ENCODE measurements around the gene PISD.
"Not testable (repeated sequence)": the region's sequence is repeated elsewhere in the genome, so short reads cannot be mapped to it uniquely, and the experiment has no call there.

PISD gene

DNA sequence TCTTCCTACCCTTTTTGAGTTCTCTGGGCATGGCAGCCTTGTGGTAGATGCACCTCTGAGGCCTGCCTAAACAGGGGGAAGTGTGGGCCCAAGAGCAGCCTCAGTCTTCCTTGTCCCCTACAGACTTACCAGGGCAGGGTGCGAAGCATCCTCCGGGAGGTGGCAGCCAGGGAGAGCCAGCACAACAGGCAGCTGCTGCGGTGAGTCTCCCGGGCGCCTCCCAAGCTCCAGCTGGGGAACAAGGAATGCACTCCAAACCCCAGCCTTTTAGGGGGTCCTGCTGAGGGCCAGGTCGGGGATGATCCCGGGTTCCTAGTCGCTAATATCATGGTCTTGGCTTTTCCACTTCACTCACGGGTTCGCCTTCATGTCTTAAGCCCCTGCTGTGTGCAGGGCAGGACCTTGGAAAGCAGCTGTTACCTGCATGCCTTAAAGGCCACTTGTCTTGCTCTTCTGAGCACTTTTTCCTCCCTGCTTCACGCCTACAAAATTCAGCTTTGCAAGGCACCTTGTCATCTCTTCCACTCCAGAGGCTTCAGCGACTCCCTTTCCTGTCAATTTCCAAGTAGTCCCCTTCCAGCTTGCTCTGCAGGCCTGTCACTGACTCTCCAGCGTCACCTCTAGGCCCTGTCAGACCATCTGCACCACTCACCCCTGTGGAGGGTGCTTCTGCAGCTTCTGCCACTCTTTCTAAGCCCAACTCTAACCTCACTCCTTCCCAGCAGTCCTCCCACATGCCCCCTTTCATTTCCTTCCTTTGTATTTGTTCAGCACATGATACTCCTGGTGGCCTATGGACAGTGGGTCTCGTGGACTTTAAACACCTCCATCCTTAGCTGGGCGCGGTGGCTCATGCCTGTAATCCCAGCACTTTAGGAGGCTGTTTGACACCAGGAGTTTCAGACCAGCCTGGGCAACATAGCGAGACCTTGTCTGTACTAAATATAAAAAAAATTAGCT lies 57.0 kb downstream of the PISD start:
- DNase-seq, result no peak

DNA sequence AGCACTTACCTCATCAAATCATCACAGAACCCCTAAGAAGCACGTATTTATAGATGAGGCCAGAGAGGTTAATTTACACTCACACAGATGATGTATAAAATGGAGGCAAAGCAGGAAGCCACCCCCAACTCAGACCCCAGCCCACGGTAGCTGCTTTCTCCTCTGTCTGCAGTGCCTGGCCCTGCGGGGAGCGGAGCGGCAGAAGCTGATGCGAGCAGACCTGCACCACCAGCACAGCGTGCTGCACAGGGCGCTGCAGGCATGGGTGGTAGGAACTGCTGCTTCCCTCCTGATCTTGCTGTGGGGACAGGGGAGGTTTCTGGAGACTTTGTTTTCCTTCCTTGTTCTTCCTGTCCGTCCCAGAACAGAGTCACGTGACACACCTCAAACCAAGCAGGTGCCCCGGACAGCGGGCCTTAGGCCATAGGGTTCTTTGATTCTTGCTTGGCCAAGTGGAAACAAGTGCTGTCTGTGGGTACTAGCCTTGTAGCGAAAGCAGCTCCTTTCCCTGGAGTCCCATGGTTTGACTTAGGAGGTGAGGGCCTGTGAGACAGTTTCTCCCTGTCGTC lies 57.8 kb downstream of the PISD start:
- DNase-seq, result no peak

DNA sequence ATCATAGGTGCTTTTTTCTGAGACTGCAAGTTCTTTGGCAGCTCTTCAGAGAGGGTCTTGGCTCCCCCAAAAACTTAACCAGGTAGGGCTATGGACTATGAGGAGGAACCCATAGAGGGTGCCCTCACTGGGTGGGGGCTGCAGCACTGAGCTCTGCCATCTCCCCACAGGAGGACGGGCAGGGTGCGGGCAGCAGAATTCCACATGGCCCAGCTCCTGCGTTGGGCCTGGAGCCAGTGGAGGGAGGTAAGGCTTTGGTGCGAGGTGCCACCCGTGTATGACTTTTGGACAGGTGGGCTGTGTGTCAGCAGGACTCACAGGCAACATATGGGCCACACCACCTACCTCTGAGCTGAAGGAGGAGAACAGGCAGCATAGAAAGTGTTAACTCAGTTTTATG lies 58.4 kb downstream of the PISD start:
- no peak for DNase-seq

DNA sequence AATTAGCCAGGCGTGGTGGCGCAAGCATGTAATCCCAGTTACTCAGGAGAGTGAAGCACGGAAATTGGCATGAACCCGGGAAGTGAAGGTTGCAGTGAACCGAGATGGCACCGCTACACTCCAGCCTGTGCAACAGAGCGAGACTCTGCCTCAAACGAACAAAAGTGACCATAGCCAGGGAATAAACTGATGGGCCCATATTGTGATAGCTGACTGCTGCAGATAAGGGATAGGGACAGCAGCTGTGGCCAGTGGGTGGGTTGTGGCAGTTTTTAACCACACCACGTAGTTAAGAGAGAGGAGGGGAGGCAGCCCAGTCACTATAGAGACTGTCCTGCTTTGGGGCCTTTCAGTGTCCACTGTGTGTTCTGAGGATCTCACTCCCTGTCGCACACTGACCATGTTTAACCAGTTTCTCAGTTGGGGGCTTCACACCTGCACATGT lies 58.9 kb downstream of the PISD start:
- no peak for DNase-seq

GRCh38 chr22:31602259-31602952 lies 59.6 kb downstream of the PISD start:
- no peak for DNase-seq

- no peak for DNase-seq
Measured at GRCh38 chr22:31595271-31595670, 66.7 kb downstream of the PISD start.

GRCh38 chr22:31590161-31590560 lies 71.9 kb downstream of the PISD start:
- DNase-seq, result not testable (repeated sequence)

DNA sequence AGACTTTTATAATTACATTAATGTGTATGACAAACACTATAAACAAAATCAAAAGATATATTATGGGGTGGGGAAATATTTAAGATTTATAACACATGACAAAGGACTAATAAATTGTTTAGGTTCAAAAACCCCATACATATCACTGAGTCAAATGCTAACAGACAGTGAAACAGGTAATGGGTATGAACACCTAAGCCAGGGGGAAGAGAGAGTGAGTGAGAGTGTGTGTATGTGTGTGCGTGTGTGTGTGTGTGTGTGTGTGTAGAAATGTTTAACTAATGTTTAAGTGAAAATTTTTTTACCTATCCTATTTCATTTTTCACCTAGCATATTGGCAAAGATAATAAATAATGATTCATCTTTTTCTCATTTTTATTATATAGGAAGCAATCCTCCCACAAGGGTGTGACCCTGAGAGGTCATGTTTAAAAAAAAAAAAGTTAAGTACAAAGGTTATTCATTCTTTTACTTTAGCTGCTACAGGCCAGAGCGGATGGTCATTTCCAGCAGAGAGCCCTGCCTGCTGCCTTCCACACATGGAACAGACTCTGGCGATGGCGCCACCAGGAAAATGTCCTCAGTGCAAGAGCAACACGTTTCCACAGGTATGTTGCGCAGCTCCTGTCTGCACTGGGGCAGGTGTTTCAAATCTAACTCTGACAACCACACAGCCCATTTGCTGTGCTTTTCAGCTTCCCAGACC lies 72.9 kb downstream of the PISD start:
- DNase-seq, result no peak

DNA sequence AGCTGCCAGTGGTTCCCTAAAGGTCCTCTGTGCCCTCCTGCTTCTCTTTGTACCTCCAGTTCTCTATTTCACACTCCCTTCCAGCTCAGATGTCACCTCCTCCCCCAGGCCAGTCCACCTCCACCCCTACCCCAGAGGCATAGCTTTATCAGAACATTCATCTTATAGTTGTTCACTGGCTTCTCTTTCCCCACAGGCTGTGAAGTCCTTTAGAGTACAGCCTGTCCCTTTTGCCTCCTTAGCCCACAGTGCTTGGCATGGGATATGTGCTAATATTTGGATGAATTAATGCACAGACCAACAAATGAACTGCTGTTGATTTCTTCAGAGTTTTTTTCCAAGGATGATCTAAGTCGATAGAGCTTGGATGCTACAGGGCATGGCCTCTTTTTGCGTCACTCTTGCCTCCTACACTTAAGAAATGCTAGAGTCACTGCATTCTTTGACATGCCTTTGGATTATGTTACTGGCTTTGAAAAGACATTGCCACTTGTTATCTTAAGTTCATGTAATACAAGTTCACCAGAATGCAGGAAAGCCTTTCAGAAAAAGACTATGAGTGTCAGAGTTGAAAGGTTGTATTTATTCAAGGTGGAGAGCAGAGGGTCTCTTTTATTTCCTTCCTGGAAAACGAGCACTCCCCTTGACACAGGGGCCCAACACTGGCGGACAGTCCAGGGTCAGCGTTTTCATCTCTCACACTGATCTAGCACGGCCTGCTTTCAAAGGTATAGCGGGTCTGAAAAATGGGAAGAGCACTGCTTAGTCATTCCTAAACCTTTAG lies 75.7 kb downstream of the PISD start:
- DNase-seq, result no peak

- peak; percentile 15 for DNase-seq
Measured at GRCh38 chr22:31585161-31585859, 76.7 kb downstream of the PISD start.

GRCh38 chr22:31584804-31585160 lies 77.2 kb downstream of the PISD start:
- peak; percentile 26 for DNase-seq

DNA sequence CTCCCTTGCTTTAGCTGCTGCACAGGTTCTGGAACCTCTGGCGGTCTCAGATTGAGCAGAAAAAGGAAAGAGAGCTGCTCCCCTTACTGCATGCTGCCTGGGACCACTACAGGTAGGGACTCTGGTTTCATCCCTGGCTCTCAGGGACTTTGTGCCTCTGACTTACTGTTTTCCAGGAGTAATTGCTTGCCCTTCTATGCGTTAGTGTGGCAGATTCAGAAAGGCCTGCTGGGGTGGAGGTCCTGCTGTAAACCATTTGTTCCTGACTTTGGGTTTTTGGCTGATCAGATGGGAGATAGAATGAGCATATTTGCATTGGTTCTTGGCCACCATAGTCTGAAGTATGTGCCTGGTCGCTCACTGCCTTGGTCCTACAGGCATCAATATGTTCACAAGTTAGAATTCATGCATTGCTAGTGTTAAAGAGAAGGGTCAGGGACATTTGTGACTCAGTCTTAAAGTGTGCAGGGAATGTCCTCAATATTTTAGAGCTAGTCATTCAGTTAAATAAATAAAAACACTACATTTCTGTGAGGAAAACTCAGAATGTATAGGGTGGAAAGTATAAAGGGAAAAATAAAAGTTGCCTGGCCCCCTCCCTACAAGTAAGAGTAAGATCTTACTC lies 78.0 kb downstream of the PISD start:
- no peak for DNase-seq

GRCh38 chr22:31579835-31580242 lies 82.2 kb downstream of the PISD start:
- DNase-seq, result no peak

DNA sequence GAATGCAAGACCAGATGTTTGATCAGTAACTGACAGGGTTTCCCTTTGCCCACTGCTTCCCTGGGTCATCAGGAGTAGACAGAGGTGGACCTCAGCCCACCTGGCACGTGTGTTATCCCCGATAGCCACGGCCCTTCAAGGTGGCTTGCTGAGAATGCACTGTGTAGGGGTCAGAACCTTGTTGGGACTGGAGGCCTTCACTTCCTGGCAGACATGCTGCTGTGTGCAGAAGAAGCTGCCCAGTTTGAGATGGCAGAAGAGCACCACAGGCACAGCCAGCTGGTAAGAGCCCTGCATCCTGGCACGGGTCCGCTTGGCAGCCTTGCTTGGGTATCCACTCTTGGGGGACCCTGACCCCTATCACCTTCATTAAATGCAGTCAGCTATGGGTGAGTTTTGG lies 83.8 kb downstream of the PISD start:
- no peak for DNase-seq

- no peak for DNase-seq
Measured at GRCh38 chr22:31577711-31578110, 84.3 kb downstream of the PISD start.

GRCh38 chr22:31575190-31575589 lies 86.8 kb downstream of the PISD start:
- DNase-seq, result no peak

- no peak for DNase-seq
Measured at GRCh38 chr22:31574055-31574670, 87.9 kb downstream of the PISD start.

DNA sequence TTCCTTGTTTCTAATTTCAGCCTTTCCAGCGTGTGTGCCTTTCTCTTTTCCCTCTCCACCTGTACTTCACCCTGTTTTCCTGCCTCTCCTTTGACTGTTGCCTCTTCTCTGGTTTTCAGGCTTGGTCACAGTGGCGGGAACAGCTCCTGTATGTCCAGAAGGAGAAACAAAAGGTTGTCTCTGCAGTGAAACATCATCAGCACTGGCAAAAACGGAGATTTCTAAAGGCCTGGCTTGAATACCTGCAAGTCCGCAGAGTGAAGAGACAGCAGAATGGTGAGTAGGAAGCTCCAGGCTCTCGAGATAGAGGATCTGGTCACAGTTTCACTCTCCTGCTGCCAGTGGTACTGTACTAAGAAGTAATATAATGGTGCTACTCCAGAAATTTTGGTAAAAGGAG lies 89.1 kb downstream of the PISD start:
- DNase-seq, result no peak

DNA sequence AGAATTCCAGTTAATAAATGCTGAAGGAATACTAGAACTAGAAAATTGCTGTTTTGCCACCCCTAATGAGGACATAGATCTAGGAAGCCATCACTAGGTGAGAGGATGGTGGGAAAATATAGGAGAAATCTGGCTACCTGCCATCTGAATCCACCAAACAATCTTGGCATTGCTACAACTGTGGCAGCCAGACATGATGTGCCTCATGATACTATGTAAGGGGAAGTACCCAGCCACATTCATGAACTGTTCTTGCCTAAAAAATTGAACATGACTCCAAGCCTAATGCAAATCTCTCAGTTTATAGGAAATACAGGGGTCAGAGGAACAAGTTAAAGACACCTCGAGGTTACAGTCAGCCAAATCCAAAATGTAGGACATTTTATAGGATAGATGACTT lies 92.9 kb downstream of the PISD start:
- no peak for DNase-seq

Measured in CD4-positive, alpha-beta T cell treated with Interleukin-12 subunit alpha and Interleukin-12 subunit beta, for 1 hour (primary cell).